ENCODE results near the gene MATK.

Gene MATK, protein sequence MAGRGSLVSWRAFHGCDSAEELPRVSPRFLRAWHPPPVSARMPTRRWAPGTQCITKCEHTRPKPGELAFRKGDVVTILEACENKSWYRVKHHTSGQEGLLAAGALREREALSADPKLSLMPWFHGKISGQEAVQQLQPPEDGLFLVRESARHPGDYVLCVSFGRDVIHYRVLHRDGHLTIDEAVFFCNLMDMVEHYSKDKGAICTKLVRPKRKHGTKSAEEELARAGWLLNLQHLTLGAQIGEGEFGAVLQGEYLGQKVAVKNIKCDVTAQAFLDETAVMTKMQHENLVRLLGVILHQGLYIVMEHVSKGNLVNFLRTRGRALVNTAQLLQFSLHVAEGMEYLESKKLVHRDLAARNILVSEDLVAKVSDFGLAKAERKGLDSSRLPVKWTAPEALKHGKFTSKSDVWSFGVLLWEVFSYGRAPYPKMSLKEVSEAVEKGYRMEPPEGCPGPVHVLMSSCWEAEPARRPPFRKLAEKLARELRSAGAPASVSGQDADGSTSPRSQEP

DNA sequence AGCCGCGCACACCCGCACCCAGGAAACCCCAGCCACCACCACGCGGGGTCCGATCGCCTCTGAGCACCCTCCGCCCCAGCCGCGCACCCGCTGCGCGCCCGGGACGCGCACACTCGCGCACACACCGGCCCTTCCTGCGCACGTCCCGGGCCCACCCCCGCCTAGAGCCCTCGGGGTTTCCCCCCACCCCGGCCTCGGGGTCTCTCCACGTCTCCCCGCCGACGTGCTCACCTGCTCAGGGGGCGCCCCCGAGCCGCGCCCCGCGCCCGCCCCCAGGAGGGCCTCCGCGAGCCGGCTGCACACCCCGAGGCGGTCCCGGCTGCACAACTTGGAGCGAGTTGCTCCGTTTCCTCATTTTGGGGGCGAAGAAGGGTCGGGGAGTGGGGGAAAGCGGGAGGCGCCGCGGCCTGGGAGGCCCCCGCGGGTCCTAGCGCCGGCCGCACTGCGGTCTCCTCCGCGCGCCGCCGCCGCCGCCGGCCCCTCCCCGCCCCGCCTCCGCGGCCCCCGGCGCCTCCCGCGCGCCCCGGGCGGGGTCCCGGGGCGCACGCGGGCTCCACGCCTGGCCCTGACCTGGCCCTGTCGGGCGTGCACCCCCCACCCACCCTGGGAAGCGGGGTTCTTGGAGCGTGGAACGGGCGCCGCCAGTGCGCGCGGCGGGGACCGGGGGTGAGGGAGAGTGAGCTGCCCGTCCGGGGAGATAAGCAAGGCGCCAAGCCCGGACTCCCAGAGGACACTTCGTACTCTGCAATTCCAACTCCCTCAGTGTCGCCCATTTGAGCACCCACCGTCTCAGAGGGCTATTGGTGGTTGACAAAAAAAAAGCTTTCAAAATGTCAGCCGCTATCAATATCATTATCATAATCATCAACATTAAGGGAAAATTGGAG lies at the start of gene MATK:
MATK (minus strand) TSS at position 444 of the 887 bp plus-strand sequence. CDS start 1,246 bp downstream, outside the sequence.
- DNase-seq (ENCODE audit: low spot score): no peak

DNA sequence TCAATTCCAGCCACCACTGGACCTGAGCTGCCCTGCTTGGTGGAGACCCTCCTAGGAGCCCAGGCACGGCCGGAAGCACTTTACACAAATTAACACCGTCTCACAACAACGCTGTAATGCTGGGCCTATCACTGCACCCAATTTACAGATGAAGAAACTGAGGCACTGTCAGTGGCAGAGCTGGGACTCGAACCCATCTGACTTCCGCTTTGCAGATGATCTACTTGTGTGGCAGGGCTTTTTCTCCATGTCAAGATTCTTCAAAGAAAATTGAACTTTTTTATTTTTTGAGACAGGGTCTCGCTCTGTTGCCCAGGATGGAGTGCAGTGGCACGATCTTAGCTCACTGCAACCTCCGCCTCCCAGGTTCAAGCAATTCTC lies 48.9 kb upstream of the MATK start:
- DNase-seq (ENCODE audit: low spot score): no peak

DNA sequence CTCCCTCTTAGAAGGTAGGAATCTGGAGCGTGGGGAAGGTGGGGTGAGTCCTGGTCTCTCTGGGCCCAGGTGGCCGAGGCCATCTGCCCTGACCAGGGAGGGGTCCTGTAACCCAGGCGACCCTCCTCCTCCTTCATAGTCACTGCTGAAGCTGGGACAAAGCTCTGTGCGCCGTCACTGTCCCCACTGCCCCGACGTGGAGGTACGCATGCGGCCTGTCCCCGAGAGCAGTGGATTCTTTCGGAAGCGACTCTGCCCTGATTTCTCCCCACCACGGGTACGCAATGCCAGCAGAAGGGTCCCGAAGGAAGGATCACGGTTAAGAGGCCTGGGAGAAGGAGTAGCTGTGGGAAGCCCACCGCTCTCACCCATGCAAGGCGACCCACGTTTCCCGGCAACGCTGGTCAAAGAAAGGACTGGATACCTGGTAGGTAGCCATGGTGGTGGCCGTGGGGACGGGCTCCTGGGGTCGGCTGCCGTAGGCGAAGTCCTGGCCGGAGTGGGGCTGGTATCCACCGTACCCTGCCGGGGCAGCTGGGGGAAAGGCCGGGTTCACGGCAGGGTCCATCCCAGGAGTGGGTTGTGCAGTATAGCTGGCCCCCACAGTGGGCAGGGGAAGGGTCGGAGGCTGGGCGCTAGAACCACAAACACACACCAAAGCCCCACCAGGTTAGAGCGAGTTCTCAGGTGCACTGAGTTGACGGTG lies 48.3 kb upstream of the MATK start:
- no peak for DNase-seq (ENCODE audit: low spot score)

DNA sequence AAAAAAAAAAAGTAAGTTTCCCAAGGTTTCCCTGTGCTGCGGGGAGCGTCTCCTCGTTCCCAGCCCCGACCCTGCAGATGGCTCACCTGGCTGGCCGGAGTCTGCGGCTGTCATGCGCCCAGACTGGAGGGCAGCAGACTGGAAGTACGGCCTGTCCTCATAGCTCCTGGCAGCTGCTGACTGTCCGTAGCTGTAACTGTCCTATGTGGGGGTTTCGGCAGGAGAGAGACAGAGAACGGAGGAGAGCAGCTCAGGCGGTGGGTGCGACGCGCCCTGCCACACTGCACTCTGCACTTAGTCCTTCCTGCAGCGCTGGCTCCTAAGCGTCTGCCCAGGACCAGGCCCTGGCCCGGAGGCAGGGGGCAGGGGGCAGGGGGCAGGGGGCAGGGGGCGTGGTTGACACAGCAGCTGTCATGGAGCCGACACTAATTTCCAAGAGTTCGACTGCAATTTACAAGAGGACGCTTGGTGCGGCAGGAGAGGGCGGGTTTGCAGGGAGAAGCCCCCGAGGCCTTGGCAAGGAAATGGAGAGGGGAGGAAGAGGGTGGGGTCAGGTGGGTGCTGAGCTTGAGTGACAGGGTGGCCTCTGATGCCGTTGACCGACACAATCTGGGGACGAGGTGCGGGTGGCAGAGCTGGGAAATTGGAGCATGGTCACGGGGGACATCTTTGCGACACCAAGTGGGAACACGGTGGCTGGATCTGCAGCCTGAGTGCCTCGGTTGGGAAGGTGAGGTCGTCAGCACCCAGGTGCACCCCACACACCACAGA lies 47.6 kb upstream of the MATK start:
- no peak for DNase-seq (ENCODE audit: low spot score)

DNA sequence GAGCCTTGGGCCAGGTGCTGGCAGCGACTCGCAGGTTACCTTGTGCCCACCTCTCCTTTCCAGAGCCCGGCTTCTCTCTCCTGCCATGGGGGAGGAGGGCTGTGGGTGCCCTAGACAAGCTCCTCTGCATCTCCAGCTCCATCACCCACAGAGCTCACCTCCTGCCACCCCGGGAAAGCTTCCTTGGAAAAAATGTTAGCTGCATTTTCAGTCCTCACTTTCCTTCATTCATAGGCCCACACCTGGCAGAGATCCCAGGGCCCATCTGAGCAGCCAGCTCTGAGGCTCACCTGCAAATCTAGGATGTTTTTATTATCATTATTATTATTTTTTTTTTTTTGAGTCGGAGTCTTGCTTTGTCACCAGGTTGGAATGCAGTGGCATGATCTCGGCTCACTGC lies 45.8 kb upstream of the MATK start:
- DNase-seq (ENCODE audit: low spot score): no peak

DNA sequence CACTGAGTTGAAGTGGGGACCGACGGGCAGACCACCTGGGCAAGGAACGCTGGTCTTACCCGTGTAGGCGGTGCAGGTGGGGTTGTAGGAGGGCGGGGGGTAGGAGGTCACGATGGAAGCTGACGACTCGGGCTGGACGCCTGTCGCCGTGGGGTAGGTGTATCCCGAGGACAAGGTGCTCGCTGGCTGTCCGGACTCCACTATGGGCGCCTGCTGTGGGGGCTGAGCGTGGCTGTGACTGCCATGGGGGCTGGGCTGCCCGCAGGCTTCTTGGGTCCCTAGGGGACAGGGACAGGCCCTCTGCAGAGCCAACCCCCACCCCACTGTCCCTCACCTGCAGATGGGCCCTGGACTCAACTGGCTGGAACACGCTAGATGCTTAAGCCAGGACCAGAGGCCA lies 45.4 kb upstream of the MATK start:
- no peak for DNase-seq (ENCODE audit: low spot score)

DNA sequence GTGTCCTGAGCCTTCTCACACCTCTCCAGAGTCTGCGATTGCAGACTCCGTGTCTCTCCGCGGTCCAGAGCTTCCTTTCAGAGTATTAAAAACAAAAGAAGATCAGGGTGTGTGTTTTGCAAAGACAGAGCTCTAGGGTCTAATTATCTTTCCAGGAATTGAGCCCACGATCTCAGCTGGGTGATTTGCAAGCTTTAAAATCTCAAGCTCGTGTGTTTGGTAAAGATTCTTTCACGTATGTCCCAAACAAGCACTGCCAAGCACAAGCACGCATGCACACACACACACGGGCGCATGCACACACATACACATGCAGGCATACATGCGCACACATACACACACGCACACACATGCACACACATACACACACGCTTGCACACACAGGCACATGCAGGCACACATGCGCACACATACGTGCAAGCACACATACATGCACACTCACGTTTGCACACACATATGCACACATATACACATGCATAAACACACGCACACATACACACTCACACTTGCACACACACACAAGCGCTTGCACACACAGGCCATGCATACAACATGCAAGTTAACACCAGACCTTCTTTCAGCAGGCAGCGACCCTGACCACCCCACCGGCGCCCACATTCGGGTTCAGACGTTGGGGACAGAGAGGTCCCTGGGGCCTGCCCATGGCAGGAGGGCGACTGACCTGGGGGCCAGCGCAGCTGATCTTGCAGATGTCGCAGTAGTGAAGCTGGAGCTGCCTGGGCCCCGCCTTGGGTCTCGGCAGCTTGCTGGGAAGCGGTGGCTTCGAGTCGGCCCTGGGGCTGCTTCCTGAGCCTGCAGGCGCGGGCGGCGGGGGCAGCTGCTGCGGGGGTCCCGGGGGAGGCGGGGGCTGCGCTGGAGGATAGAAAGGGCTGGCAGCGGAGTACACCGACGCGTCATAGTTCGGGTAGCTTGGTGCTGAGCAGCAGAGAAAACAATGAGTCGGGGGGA lies 44.7 kb upstream of the MATK start:
- DNase-seq (ENCODE audit: low spot score): no peak

DNA sequence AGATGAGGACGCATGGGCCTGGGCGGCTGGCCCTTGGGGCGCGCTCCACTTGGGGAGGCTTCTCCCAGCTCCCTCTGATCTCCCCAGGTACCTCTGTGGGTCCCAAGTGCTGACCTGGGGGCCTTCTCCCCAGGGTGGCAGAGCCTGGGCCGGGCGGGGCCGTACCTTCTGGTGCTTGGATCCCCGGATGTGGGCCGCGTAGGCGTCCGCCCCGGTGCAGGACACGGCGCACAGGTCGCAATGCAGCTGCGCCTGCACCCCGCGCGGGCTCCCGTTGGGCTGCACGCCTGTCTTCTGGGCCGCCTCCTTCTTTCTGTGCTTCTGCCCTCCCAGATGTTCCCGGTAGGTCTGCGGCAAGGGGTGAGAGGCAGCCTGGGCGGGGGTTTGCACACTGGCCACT lies 41.1 kb upstream of the MATK start:
- no peak for DNase-seq (ENCODE audit: low spot score)

DNA sequence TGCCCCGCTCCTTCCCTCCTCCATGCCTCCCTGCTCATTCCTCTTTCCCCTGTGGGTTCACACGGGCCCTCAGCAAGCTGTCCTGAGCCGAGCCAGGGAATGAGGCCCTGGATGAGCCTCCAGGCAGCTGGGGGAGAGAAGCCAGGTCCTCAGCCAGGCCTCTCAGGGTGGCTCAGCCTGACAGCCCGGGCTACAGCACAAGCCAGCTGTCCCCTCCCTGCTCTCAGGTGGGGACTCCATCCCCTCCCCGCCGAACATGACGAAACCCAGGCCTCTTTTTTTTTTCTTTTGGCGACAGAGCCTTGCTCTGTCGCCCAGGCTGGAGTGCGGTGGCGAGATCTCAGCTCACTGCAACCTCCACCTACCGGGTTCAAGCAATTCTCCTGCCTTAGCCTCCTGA lies 40.0 kb upstream of the MATK start:
- DNase-seq (ENCODE audit: low spot score): no peak

DNA sequence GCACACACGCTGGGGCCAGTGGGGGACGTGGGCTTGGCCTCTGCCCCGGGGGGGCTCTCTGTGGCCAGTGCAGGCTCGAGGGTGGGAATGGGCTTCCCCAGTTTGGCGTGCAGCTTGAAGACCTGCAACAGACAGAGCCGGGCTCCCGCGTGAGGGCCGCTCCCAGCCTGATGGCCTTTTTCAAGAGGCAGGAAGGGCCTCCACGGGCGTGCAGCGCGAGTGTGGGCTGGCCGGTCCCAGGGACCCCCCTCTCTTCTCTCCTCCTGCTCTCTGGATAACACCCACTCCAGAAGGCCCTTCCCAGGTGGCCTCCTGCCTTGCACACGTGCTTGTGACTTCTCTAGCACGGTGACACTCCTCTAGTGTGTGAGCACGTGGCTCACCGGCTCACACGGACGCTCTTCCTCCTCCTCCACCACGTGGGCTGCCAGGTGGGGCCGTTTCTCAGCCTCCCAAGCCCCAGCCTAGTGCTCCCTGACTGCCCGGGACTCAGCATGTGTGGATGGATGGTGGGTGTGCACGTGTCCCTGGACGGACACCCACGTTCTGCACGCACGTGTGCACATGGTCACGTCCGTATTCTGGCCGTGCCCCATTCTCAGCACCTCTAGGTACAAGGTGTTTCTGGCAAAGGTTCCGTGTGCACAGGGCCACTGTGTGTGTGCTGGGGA lies 39.2 kb upstream of the MATK start:
- no peak for DNase-seq (ENCODE audit: low spot score)

DNA sequence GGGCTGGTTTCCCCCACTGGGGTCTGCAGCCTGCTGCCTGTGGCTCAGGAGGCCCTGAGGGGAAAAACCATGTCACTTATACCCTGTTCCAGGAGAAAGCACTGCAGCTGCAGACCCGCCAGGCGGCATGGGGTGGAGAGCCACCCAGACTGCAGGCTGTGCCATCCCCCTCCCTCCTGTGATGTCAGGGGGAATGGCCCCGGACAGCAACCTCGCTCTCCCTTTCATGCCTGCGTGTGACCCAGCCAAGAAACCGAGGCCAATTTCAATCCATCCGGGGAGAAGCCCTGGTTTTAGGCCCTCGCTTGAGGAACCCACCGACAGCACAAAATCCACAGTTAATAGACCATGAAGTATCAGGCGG lies 37.2 kb upstream of the MATK start:
- no peak for DNase-seq (ENCODE audit: low spot score)

DNA sequence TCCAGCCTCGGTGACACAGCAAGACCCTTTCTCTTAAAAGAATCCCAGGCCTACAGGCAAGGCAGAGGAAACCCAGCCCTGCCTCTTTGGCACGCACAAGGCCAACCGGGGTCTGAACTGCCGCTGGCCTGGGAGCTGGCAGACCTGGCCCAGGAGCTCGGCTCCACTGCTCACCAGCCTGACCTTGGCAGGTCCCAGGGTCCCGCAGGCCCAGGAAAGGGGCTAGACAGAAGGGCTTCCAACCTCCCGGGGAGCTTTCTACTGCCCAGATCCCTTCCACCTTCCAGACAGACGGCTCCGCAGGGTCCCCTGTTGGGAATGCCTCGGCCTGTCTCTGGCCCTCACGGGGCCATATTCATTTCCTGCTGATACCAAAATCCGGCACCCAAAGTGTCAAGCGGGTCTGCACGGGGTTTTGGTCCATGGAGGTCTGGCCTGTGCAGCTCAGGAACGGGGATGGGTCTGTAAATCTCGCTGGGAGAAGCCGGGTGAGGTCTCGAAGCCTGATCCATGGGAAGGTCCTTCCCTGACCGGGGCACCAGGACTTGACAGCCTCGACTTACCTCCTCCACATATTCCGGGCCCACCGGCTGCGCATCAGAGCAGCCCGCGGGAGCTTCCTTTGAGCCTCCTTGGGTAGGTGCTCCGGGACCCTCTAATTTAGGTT lies 36.6 kb upstream of the MATK start:
- no peak for DNase-seq (ENCODE audit: low spot score)

DNA sequence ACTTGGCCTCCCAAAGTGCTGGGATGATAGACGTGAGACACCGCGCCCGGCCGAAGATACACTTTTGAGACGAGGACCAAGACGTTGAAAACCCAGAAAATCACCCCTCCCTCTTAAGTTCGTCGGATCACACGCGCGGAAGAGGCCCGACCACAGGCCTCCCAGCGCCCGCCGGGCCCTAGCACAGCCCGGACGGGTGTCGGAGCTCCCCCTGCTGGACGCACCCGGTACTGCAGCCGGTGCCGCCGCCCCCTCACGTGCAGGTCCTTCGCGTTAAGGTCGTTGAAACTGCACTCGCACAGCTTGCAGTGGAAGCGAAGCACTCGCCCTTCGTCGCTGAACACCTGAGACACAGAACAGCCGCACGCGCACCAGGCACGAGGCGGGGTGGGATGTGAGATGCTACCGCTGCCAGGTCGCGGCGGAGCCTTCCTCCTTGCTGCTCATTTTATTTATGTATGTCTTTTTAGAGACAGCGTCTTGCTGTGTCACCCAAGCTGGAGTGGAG lies 35.7 kb upstream of the MATK start:
- DNase-seq (ENCODE audit: low spot score): peak; percentile 24

DNA sequence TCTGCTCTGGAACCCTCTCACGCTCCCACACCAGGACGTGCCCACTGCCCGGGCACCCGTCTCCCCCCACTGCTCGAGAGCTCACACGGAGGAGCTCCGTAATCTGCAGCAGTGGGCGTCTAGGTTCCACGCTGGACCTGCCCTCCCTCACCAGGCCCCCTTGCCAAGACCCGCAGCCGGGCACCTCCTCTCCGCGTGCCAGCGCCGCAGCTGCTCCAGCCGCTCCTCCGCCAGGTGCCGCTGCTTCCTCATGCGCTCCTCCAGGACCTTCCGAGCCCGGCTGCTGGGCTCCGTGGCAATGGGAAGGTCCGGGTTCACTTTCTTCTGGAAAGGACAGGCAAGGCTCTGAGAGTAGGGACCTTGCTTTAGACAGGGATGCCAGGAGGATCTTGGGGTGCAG lies 35.0 kb upstream of the MATK start:
- no peak for DNase-seq (ENCODE audit: low spot score)

DNA sequence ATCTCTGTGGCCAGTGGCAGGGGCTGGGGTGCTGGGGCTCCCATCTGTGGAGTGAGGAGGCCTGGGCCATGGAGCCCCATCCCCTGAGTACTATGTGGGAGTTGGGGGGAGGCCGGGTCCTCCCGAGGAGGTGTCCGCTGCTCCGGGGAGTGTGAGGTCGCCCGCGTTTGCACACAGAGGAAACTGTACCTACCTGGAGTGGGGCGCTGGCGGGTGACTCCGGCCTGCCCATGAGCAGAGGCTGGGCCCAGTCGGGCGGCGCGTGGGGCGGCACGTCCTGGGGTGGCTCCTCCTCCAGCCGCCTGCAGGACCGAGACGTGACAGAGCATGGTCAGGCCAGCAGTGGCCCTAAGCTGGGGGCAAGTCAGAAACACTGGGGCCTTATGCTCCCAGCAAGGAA lies 33.8 kb upstream of the MATK start:
- no peak for DNase-seq (ENCODE audit: low spot score)

DNA sequence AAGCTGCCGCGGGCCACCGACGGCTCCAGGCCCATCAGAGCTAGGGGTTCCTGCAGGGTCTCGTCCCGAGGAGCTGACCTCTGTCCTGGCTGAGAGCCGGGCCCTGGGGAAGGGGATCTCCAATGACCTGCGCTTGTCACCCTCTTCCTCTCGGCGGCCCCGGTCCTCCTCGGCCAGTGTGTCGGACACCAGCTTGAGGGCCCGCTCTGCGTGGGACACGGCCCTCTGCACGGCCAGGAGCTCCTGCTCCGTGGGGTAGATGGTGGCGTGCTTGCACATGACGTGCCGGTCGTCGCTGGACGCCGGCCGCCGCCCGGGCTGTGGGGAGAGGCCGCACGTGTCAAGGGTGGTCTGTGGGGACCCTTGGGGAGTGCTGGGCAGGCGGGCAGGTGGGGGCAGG lies 32.7 kb upstream of the MATK start:
- no peak for DNase-seq (ENCODE audit: low spot score)

DNA sequence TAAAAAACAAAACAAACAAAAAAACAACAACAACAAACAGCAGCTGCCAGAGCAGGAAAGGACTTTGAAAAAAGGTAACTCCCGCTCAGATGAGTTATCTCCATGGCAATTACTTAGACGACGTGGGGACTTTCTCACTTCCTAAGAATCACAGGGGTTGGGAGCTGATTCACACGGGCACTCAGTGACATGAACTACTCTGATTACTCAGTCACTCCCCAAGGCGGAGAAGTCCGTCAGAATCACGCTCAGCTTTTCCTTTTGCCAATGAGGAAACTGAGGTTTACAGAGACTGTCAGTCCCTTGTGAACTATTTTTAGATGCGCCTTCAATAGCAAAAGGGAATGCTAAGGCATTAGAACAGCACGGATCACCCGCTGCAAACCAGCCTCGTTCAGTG lies 32.3 kb upstream of the MATK start:
- DNase-seq (ENCODE audit: low spot score): peak; percentile 13

DNA sequence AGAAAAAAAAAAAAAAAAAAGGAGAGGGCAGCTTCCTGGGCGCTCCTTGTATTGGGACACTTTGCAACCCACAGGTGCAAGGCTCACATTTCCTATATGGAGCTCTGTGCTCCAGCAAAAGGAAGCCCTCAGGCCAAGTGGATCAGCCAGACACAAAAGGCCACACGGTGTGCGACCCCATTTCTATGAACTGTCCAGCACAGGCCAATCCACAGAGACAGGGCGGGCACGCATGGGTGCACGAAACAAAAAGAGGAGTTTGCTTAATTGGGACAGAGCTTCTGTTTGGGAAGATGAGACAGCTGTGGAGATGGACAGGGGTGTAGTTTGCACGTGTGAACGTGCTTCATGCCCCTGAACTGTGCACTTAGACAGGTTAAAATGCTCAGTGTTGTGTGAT lies 31.6 kb upstream of the MATK start:
- DNase-seq (ENCODE audit: low spot score): no peak

DNA sequence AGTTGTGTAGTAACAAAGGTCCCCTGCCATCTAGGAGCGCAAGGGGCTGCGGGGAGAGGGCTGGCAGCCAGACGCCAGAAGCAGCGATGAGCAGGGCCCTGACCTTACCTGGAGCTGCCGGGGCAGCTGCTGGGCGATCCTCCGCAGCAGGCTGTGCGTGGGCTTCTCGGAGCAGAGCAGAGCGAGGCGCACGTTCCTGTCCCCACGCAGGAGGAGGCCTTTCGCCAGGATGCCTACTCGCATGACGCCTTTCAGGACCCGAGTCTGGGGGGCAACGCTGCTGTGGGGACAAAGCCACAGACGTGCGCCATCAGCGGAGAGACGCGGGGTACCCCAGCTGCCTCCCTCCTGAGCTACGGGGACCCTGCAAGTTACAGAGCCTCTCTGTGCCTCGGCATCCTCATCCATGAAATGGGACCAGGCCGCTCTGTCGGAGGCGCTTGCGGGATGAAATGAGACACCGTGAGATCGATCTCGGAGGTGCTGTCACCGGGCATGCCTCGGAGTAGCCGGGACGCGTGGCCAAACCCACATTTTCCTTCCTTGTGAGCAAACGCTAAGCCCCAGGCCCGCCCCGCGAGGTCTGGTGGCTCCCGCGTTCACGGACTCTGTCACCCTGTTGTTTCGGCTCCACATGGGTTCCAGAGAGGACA lies 30.5 kb upstream of the MATK start:
- no peak for DNase-seq (ENCODE audit: low spot score)
